HG03103 (cell line): ENCODE measurements around the gene TTC39A.
"Not testable (repeated sequence)": the region's sequence is repeated elsewhere in the genome, so short reads cannot be mapped to it uniquely, and the experiment has no call there.

Experiments used
- ATAC-seq: cut with Tn5 transposase; IDR thresholded peaks from one replicate; pipeline ENCODE4 v1.9.1; 2021; ENCODE audit warnings: low read depth; ENCODE audit not compliant: unreplicated experiment

TTC39A gene

GRCh38 chr1:51340380-51340779, 10.0 kb upstream of the TTC39A start:
- ATAC-seq, result no peak

- no peak for ATAC-seq
These were observed 6.3 kb upstream of the TTC39A start for GRCh38 chr1:51336711-51337110.

- ATAC-seq, result no peak
These were observed 5.6 kb upstream of the TTC39A start for GRCh38 chr1:51336004-51336403.

GRCh38 chr1:51331206-51332100, 1.1 kb upstream of the TTC39A start:
- no peak for ATAC-seq

GRCh38 chr1:51329443-51330325, 678 bp downstream of the TTC39A start:
- no peak for ATAC-seq

- no peak for ATAC-seq
These were observed 1.4 kb downstream of the TTC39A start for GRCh38 chr1:51328926-51329325.

- ATAC-seq, result no peak
These were observed 2.1 kb downstream of the TTC39A start for GRCh38 chr1:51328279-51328678.

GRCh38 chr1:51327386-51327785, 3.0 kb downstream of the TTC39A start:
- ATAC-seq, result no peak

- no peak for ATAC-seq
These were observed 3.5 kb downstream of the TTC39A start for GRCh38 chr1:51326839-51327238.

GRCh38 chr1:51325878-51326755, 4.2 kb downstream of the TTC39A start:
- no peak for ATAC-seq

GRCh38 chr1:51325391-51325790, 5.0 kb downstream of the TTC39A start:
- no peak for ATAC-seq

- not testable (repeated sequence) for ATAC-seq
These were observed 5.4 kb downstream of the TTC39A start for GRCh38 chr1:51325011-51325385.

- ATAC-seq, result no peak
These were observed 5.9 kb downstream of the TTC39A start for GRCh38 chr1:51324251-51325010.

GRCh38 chr1:51323778-51324177, 6.6 kb downstream of the TTC39A start:
- ATAC-seq, result no peak

GRCh38 chr1:51322417-51323101, 7.8 kb downstream of the TTC39A start:
- ATAC-seq, result no peak

- ATAC-seq, result no peak
These were observed 8.5 kb downstream of the TTC39A start for GRCh38 chr1:51321924-51322280.

- ATAC-seq, result no peak
These were observed 9.1 kb downstream of the TTC39A start for GRCh38 chr1:51320967-51321923.

- ATAC-seq, result no peak
These were observed 12.6 kb downstream of the TTC39A start for GRCh38 chr1:51317798-51318197.

- no peak for ATAC-seq
These were observed 13.6 kb downstream of the TTC39A start for GRCh38 chr1:51316846-51317120.
